Forelimb muscle (tissue), 1 donor: Measurements from ENCODE around the gene CAP2. TPM values are rescaled to one million over a fixed set of nuclear protein-coding genes. Genes with fewer than 3 reads are reported as not detected.
"Not testable (repeated sequence)": the region's sequence is repeated elsewhere in the genome, so short reads cannot be mapped to it uniquely, and the experiment has no call there.

Experiments used
- DNase-seq: peaks from one replicate; pipeline ENCODE4 v3.0.0-alpha.2; 2013; ENCODE audit warnings: low read depth
- polyA plus RNA-seq: library from polyadenylated mRNA; unstranded; fragments of 120-200 nt; gene quantifications from one replicate; pipeline ENCODE4 v1.2.1, GENCODE V29; 2013; ENCODE audit not compliant: insufficient read length

Gene CAP2
- polyA plus RNA-seq, 1 donor: 203 TPM

DNA sequence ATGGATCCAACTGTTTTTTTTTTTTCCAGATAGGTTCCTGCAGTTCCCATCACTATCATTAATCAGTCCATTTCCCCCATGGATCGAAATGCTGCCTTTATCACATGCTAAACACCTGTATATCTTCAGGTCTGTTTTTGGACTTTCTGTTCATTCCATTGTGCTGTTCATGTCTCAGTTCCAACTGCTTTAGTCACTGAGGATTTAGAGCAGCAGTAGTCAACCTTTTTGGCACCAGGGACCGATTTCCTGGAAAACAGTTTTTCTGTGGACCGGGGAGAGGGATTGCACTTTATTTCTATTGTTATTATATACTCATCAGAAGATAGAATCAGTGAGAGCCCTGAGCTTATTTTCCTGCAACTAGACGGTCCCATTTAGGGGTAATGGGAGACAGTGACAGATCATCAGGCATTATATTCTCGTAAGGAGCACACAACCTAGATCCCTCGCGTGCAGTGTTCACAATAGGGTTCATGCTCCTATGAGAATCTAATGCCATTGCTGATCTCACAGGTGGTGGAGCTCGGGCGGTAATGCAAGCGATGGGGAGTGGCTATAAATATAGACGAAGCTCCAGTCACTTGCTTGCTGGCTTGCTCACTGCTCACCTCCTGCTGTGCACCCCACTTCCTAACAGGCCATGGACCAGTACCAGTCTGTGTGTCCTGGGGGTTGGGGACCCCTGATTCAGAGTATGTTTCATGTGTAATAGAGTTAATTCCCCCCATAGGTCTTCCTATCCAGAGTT lies 46.0 kb downstream of the CAP2 start:
- no peak for DNase-seq

DNA sequence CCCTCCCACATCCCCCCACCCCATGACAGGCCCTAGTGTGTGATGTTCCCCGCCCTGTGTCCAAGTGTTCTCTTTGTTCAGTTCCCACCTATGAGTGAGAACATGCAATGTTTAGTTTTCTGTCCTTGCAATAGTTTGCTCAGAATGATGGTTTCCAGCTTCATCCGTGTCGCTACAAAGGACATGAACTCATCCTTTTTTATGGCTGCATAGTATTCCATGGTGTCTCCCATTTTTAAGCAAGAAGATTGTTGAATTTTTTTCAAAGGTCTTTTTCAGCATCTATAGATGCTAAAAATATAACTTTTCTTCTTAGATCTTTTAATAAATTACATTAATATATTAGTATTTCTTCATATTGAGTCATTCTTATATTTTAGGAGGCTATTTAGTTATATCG lies 47.4 kb downstream of the CAP2 start:
- not testable (repeated sequence) for DNase-seq

DNA sequence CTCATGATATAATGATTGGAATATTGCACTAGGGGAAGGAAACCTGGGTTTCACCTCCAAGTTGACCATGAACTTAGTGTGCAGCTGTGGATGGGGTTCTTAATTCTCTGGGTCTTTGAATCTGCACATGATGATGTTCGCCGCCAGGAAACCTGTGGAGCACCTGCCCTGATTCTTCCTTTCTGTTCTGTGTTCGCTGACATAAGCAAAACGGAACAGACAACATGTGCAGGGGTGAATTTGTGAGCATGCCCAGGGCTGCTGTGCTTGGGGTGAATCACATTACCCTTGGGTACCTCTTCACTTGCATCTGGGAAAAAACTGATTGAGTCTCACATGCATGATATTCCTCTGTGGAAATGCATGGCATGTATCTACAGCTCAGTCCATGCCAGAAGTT lies 48.8 kb downstream of the CAP2 start:
- DNase-seq: no peak

DNA sequence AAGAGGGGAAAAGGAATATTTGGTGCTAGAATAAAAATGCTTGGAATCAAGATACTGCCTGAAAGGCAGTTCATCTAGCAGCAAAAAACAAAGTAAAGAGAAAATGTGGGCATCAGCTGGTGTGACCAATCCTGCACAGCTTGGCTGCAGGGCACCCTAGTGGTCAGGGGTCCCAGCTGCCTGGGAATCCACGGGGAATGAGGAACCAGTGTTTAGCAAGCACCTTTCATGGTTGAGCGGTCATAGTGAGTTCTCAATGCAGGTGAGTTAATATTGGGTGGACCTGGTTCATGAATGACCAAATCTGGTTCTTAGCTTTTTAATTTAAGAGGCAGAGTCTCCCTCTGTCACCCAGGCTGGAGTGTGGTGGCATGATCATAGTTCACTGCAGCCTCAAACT lies 53.3 kb downstream of the CAP2 start:
- DNase-seq: no peak

DNA sequence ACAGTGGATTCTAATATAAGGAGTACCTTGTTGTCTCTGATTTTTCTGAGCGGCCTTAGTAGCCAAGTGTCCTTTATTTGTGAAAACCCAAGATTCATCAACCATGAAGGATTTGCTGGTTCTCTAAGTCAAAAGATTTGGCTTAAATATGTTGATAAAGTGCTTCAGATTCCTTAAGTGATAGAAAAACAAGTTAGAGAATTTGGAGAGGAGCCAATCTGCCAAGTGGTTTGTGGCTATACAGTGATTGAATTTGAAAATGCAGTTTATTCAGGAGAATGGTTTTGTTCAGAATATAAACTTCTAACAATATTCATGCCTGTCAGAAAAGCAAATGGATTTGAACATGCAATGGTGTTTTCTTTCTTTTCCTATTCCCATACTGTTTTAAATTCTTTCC lies 54.8 kb downstream of the CAP2 start:
- no peak for DNase-seq

DNA sequence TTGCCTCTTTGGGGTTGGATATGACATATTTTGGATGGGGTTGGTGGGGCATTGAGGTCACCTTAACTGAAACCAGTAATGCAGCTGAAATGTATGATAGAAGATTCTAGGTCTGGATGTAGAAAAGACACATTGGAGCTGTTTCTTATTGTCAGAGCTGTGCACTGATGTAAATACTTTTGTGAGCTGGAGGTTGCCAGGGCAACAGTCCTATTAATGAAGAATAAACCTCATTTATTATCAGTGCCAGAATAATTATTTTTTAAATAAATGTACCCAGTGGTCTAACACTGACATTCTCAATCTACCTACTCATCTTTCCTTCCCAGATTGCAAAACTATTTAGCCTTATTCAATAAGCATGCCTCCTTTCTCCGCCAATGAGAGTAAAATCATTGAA lies 57.0 kb downstream of the CAP2 start:
- no peak for DNase-seq

DNA sequence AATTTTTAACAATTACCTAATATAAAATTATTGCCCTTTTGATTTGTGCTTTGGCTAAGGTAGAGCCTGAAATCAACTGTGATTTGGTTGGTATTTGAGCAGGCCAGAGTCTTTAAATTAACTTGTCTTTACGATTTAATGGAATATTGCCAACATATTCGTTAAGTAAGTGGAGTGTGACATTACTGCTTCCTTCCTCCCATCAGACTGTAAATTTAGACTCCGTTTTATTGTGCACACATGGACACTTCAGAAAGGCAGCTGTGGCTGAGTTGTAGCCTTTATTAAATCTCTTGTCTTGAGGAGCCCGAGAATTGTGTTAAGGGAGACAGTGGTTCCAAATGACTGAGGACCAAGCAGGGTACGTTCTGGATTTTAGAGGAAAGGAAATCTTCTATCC lies 57.4 kb downstream of the CAP2 start:
- DNase-seq: no peak

DNA sequence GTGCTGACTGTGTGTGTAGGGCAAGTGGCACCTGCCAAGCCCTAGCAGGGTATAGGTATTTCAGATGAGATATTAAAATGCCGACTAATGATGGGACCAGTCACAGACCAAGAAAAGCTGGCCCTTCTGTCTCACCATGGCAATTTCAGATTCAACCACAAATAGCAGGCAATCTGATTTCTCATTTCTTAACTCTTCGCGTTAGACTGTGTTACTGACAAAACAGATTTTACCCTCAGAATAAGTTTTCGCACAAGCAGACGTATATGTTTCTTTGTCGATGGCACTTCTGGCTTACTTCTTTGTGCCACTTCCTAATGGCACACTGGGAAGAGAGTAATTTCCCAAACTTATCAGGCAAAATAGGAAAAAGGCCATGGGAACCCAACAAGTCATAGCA lies 58.7 kb downstream of the CAP2 start:
- DNase-seq: no peak

DNA sequence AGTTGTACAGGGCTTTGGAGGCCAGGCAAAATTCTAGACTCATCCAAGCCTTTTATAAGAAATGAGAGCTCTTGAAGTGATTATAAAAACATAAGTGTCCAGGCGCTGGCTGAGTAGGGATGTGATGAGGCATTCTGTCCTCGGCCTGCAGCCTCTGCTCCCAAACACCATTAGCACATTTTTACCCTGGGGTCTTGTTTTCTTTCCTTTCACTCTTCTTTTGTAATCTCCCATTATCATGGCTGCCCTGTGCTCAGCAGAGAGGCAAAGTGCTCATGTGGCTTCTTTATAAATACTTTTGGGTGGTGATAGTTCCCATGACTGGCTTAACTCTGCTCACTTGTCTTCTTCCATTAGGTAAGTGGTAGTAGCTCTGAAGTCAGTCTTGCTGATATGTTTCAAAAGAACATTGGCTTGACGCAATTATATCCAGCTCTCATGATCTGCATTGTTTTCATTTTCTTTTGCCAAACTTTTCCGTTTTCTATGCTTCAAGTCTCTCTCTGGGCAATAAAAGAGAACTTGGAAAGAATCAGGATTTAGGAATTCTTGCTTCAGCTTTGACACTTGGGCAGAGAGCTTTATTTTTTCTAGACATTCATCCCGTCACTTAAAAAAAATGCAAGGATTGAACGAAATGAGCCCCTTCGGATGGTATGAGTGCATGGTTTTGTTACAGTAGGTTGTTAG lies 61.1 kb downstream of the CAP2 start:
- no peak for DNase-seq

DNA sequence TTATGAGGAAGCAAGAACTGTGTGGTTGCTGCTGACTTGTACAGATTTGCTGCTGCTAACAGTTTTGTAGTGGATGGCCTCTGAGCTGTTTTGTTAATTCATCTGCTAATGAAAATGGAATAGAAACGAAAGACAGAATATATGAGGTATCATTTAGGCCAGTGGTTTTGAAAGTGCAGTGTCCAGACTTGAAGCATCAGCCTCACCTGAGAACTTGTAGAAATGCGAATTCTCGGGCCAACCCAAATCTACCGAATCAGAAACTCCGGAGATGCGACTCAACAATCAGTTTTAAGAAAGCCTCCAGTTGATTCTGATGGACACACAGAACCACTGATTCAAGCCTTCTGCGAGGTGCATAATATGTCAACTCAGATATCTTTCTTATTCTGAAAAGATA lies 62.5 kb downstream of the CAP2 start:
- DNase-seq: no peak

DNA sequence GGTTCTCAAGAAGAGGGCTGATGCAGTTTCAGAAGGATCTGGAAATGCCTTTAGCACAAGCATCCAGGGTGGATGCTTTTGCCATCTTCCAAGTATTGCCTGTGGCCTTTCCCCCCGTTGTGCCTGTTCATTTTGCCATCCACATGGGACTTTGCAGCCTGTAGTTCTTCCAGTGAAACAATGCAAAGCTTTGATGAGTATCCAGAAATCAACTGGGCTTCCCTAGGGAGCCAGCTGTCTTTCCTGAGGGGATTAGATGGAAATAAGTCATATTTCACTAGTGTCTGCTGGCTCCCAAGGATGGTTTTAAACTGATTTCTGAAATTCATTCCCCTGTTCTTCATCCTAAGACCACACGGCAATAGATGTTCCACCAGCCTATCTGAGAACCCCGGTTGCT lies 63.3 kb downstream of the CAP2 start:
- no peak for DNase-seq

DNA sequence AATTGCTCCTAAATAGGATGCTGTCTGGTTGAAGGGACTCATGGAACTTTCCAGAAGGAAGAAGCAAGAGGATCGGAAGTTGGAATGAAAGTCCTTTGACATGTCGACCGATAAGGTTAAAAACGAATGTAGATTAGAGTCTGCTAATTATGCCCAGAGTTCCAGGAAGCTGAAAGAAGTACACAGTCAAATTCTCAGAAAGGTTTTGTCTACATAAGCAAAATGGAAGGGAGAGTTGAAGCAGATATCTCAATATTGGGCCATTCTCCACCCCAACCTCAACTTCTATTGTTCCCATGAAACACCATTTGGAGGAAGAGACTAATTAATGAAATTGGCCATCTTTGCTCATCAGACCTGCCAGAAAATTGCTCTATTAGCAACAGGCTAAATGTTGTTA lies 64.0 kb downstream of the CAP2 start:
- no peak for DNase-seq

DNA sequence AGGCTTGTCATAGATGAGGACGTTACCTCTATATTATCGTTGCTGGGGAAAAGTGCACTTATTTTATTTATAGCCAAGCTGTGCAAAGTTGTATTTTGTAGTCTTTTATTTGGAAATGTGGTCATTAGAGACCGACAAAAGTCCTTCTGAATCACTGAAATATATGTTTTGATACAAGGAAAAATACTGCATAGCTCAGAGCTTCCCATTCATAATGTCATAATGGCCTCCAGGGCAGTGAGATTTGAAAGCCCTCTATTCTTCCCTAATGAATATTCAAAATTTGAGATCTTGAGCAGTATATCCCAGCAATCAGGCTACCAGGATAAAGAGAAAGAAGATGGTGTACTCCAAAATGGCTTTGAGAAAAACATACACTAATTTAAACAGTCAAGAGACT lies 64.6 kb downstream of the CAP2 start:
- DNase-seq: no peak

DNA sequence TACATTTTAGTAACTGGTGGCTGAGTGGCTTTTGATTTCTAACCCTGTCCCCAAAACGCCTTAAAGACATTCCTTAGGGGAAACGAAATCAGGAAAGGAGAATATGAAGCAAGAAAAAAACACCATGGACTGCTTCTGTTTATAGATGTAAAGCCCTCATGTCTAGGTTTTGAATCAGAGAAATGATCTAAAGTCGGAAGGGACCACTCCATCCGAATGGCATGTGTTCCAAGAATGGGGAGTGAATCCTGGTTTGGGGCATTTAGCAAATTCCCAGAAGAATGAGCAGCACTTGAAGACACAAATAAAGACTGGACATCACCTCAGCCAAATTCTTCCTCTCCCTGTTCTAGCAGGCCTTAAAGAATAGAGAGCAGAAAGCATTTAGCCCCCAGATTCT lies 65.6 kb downstream of the CAP2 start:
- DNase-seq: no peak

DNA sequence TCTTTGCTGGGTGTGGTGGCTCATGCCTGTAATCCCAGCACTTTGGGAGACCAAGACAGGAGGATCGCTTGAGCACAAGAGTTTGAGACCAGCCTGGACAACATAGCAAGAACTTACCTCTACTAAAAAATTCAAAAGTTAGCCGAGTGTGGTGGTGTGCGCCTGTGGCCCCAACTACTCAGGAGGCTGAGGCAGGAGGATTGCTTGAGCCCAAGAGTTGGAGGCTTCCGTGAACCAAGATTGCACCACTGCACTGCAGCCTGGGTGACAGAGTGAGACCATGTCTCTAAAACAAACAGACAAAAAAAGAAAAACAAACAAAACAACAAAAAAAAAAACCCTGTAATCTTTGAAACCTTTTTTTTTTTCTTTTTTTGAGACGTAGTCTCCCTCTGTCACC lies 67.5 kb downstream of the CAP2 start:
- no peak for DNase-seq

DNA sequence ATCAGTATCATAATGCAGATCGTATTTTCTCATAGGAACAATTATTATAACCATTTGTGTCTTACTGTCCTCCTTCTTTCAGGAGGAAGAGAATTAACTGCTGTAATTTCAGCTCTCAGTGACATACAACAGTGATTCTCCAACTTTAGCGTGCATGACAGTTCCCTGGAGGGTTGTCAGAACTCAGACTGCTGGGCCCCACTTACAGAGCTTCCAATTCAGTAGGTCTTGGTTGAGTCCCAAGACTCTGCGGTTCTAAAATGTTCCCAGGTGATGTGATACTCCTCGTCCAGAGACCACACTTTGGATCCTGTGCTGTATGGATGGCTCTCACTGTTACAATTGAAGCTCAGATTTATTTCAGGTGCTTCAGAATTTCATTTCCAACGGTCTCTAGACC lies 72.8 kb downstream of the CAP2 start:
- DNase-seq: no peak

DNA sequence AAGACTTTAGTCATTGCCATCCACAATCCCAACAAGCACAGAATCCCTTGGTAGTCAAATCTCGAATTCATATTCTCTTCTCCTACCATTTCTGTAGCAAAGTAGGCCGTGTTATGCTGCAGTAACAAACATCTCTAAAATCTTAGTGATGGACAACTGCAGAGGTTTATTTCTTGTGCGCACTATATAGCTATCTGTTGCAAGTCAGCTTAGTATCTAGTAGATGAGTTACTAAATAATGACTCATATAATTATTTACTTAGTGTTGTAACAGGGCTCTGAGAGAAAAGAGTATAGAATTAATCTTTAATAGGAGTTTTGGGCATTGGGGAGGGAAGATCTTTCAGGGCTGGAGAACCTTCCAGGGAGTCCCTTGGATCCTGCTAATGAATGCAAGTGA lies 73.3 kb downstream of the CAP2 start:
- no peak for DNase-seq

DNA sequence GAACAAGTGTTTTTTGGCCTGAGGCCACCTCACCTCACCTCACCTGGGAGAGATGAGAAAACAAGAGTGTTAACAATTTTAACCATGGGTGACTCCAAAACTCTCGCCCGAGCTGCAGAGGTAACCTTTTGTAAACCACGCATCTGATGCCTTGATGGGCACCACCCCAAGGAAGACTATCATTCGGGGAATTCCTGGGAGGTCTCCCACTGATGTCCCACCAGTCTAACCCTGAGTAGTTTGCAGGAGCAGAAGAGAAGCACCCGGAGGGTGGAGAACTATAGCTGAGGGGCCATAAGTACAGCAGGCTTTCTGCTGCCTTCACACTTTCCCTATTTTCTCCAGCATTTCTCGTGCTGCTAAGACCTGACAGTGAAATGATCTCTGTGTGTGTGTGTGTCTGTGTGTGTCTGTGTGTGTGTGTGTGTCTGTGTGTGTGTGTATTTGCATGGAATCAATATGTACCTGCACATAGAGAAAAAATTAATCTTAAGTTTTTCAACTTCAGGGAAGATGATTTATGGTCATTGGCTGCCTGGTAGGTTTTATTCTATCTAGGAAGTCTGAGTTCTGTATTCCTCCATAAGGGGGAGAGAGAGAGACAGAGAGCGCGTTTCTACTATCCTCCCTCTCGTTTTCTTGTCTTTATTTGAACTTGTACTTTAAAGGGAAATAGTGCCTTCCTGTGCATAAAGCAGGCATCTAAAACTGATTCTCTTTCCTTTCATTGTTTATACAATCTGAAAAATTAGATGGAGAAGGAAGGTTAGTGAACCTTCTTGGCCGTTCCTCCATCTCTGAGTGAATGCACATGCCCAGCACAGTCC lies 75.8 kb downstream of the CAP2 start:
- no peak for DNase-seq

DNA sequence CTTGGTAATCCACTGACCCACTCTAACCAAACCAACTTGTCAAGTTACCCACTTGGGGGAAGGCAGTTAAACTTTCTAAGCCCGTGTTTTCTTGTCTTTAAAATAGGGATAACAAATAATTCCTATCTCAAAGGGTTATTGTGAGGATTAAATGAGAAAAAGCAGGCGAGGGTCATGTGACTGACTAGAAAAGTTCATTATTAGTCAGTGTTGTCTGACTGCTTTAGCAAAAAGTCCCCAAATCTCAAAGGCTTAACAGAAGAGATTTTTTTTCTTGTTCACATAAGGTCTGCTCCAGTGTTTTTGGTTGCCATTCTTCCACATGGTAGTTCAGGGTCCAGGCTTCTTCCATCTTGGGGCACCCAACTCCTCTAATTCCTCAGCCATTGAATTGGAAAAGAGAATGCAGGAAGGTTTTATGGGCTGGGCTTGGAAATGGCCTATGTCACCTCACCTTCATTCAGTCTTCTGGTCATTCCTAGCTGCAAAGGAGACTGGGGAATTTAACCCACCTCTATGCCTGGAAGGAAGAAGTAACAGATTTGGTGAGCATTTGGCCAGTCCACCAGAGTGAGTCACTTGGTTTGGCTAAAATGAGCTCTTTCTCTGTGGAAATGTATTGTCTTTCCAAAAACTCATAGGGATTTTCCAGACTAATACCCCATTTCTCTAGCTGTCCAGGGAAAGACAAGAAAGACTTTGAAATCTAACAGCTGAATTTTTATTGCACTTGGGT lies 77.0 kb downstream of the CAP2 start:
- no peak for DNase-seq

DNA sequence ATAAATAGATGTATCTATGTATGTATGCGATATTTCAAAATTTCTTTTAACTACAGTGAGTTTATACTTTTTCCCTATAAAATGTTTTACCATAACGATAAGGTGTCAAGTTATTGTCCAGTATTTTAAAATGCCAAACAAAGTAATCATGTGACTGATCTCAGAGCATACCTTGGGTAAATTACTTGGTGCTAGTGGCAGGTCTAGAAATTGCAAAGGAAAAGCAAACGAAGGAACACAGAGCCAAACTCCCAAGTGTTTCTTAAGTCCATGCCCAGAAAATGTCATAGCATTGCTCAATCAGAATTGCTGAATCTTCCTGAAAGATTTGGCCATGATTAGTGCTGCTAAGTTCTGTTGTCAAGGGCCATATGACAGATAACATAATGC lies 77.5 kb downstream of the CAP2 start:
- DNase-seq: no peak

DNA sequence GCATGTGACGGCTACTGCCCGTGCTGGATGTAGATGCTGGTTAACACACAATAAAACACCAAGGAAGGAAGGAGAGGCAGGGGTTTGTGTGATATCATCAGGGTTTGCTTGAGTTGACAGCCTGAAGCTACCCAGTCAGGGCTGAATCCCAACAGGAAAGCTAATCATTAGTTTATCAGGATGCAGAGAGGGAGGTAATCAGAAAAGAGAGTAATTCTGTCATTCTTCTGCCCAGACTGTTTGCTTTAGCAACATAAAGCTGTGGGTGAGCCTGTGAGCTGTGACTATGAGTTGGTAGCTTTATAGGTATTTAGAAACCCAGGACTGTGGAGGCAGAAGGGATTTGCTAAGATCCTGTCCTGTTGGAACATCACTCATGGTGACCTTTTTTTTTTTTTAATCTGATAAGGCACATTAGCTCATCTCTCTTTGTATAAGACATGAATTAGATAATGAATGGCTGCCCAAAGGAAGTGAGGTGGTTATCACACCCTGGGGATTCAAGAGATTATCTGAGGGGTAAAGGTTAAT lies 79.3 kb downstream of the CAP2 start:
- DNase-seq: no peak

DNA sequence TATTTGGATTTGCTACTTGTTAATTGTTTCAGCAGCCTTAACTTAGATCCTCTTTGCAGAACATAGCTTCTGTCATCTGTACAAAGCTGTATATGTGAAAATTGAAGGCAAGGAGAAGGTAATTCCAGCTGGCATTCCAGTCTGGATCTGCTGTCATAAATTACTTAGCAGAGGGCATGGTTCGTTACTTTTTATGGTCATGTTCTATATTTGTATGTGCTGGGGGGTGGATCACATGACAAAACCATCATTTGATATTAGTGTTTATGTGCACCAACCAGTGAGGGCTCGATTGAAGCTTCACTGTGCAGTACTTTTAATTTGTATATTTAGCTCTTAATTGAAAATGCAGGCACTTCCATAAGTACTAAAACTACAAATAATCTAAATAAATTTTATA lies 80.2 kb downstream of the CAP2 start:
- no peak for DNase-seq
